OCI-LY3 (cell line): ENCODE data around the gene CHERP.

Experiments used
- EZH2phosphoT487 ChIP-seq: fragments of 200-600 bp; shearing (Covaris generic); IDR thresholded peaks from 2 replicates; pipeline ENCODE4 v1.6.1; 2018; ENCODE audit warnings: antibody characterized with exemption, mixed run types, low read depth
- TF ChIP-seq, protein P1 (sequence below): fragments of 200-600, 300-600 bp; sonication (generic); IDR thresholded peaks from 2 replicates; pipeline ENCODE4 v1.5.1; 2014; ENCODE audit warnings: antibody characterized with exemption, low read length, low read depth

DNA sequence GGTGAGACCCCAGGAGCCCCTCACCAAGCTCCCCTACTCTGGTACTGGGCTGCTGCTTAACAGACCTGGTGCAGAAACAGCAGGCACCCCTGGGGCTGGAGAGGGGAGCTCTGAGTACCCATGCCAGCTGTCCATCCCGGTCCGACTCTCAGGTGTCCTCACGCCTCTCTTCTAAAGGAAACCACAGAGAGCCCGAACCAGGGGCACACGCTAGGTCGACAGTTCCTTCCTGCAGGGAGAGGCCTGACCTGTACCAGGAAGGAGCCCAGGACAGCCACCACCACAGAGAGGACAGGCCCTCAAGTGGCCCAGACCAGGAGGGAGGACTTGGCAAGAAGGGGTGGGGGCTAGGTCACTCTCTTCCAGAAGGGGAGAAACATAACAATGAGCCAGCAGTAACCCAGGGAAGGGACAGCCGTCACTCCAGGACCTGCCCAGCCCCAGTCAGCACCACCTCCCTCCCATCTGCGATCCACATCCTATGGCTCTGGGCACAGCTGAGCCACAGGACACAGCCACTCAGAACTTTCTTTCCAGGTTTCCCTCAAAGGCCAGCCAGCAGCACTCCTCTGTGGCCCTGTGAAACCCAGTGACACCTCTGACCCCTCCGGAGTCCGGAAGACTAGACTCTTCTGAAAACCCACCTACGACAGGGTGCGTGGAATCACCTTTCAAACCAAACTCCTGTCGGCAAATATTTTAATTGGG, 43.0 kb upstream of the CHERP start:
- TF ChIP-seq, protein P1, sequence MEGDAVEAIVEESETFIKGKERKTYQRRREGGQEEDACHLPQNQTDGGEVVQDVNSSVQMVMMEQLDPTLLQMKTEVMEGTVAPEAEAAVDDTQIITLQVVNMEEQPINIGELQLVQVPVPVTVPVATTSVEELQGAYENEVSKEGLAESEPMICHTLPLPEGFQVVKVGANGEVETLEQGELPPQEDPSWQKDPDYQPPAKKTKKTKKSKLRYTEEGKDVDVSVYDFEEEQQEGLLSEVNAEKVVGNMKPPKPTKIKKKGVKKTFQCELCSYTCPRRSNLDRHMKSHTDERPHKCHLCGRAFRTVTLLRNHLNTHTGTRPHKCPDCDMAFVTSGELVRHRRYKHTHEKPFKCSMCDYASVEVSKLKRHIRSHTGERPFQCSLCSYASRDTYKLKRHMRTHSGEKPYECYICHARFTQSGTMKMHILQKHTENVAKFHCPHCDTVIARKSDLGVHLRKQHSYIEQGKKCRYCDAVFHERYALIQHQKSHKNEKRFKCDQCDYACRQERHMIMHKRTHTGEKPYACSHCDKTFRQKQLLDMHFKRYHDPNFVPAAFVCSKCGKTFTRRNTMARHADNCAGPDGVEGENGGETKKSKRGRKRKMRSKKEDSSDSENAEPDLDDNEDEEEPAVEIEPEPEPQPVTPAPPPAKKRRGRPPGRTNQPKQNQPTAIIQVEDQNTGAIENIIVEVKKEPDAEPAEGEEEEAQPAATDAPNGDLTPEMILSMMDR: no peak
- no peak for TF ChIP-seq EZH2phosphoT487
